ENCODE data around the gene MARK2.
"Not testable (repeated sequence)": the region's sequence is repeated elsewhere in the genome, so short reads cannot be mapped to it uniquely, and the experiment has no call there.

The MARK2 gene

DNA sequence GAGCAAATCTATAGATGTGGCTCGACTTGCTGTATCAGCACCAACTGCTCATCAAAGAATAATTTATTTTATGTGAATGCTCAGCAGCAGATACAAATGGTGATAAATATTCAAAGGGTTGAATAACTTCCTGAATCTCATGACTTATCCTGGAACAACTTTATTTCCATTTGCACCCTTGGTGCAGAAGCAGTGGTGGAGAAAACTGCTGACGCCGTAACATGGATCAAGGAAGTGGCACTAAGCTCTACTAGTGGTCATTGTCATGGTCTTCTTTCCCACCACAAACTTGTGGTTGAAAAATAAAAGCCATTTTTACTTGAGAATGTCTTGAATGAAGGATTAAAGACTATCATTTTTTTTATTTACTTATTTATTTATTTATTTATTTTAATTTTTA, 14.6 kb downstream of the MARK2 start:
- DNase-seq: no peak

DNA sequence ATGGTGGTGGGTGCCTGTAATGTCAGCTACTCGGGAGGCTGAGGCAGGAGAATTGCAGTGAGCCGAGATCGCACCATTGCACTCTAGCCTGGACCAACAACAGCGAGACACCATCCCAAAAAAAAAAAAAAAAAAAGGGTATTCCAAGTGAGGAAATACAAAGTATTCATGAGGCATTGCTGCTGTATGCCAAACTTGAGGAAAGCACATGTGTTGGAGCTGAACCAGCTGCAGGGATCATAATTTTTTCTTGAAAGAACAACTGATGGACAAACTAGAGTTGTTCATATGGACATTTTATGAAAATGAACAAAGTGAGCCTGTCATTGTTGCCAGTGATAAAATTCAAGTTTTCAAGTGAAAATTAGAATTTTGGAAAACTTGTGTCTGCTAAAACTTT, 15.8 kb downstream of the MARK2 start:
- no peak for DNase-seq

DNA sequence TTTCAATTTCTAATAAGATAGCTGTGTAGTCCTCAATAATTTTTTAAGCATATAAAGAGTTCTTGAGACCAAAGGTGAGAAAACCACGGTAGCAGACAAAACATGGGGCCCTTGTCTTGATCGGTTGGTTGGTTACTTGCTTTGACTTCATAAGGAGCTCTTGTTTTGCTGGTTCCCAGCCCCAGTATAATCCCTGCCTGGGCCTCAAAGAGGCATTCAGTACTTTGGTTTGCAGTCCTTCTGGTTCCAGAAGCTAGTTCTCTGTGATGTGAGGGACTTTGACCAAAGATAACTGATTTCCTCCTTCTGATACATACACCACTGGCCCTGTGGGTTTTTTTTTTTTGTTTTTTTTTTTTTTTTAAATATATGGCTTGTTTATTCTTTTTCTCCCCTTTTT, 17.1 kb downstream of the MARK2 start:
- DNase-seq: no peak

DNA sequence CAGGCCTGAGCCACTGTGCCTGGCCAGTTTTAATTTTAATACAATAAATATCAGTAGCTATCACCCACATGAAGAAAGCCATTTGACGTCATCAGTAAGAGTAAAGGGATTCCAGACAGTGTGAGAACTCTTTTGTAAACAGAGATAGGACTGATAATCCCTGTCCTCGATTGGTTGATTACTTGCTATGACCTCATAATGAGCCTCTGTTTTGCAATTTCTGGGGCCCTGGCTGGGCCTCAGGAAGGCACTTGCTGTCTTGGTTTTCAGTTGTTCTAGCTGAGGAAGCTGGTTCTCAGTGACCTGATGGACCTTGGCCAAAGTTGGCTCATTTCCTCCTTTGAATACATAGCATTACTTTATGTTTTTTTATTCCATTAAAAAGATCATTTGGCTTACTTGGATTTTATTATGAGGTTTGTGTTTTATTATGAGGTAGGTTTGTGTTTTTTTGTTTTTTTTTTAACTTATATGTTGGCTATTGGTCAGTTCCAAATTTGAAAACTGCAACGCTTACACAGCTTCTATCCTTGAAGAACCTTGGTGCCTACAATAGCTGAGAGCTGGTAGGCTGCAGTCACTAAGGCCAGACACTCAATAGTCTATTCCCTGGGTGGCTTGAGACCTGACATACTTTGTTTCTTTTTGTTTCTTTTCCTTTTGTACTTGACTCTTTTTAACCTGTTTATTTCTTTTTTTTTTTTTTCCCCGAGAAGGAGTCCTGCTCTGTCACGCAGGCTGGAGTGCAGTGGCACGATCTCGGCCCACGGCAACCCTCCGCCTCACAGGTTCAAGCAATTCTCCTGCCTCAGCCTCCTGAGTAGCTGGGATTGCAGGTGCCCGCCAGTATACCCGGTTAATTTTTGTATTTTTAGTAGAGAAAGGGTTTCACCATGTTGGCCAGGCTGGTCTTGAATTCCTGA, 20.0 kb downstream of the MARK2 start:
- DNase-seq: no peak

DNA sequence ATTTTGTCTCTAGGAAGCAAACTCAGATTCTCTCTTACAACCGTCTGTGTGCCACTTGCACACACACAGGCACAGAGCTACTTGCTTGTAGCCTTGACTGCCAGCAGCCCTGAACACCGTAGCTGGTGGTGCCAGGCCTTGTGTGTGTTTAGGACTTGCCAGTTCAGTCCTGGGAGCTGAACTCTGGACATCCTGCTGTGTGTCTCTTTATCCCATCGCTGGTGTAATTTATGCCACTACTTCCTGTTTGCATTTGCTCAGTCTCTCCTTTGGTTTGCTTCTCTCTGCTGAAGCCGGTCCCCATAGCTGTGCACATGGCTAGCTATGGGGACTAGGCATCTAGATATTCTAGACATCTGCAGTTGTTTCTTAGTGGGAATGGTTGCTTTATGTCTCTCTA, 24.0 kb downstream of the MARK2 start:
- DNase-seq: peak in 1 of 56 donors; percentile 18

DNA sequence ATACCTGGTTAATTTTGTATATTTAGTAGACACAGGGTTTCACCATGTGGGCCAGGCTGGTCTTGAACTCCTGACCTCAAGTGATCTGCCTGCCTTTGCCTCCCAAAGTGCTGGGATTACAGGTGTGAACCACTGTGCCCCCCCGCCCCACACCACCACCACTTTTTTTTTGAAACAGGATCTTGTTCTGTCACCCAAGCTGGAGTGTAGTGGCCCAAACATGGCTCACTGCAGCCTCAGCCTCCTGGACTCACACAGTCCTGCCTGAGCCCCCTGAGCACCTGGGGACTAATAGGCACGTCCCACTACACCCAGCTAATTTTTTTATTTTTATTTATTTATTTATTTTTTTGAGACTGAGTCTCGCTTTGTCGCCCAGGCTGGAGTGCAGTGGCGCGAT, 24.7 kb downstream of the MARK2 start:
- not testable (repeated sequence) for DNase-seq

DNA sequence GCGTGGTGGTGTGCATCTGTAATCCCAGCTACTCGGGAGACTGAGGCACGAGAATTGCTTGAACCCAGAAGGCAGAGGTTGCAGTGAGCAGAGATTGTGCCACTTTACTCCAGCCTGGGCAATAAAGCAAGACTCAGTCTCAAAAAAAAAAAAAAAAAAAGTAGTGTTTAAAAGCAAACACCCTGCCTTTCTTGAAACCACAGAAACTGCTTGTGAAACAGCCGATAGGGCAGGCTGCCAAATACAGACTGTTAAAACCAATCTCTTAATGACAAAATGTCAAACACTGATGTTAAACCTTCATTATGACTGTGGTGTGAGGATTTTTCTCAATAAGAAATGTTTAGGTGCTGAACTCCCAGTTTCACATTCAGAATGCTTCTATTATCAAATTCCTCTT, 27.3 kb downstream of the MARK2 start:
- DNase-seq: peak in 1 of 56 donors; percentile 57

DNA sequence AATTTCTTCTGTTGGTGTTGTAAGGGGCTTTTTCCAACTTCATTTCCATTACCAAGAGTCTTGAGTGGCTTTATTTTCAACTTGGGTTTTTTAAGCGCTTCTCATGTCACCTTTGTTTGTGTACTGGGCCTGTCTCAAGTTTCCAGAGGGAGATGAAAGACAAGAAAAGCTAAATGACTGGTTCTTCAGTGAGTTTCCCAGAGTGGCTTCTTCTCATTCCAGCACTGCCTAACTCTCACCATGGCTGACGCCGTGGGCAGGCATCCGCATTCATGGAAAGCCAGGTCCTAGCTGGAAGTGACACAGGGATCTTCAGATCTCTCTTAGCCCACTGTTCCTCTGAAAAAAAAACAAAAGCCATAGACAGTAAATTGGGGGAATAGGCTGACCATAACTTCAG, 28.6 kb downstream of the MARK2 start:
- DNase-seq: no peak

DNA sequence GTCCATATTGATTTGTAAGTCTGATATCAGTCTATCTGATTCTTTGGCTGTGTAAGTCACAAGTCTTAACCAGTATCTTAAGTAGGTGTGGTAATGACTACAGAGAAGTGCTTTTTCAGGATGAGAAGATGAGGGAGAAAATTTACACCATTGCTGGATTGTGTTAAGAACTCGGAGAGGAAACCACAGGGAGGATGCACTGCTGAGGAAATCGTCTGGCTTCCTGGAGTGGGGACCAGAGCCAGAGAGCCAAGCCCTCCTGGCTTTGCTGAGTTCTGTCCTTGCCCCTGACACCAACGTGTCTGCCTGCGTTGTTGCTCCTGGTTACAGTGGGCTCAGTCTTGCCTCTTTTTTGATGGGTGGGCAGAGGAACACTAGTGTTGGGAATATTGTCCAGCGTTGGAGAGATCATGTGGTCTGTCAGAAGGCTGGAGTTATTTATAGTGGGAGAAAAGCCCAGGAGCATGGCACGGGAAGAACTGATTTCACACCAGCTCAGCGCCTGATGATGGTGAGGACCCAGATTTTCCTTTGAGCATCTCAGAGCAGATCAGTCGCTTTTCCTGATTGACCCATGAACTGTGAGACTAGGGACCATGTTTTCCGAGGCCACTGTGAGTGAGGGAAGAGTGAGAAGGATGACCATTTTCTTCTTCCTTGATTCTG, 29.6 kb downstream of the MARK2 start:
- DNase-seq: no peak

DNA sequence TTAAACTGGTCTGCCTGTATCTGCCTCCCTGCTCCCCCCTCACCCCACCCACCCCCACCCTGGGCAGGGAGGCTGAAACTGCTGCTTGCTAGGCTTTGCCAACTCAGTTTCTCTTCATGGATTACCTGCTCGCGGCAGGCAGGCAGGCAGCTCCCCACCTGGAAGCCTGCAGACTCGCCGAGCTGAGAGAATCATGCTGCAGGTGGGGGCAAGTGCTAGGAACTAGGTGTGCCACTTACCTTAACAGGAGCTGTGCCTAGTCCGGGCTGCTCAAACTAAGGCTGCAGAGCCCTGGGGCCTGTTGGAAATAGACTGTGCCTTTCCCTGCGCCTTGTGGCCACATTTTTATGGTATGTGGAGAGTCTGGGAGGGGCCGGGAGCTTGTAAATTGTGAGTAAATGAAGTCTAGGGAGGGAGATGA, 30.3 kb downstream of the MARK2 start:
- DNase-seq: no peak

DNA sequence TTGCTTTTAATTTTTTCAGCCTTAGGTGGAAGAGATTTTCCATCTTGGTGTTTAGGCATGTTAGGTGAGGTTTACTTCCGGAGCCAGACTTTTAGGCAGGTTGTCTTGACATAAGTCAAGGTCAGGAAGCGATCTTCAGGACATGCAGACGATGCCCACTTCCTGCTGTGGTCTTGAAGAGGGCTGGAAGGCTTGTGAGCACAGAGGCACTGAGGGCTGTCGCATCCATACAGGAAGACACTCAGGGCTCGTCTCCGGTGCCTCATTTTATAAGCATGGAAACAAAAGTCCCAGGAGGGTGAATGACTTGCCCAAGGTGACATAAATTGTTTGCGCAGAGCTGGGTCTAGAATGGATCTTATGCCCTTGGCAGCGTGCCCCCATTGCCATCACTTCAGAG, 30.8 kb downstream of the MARK2 start:
- no peak for DNase-seq

DNA sequence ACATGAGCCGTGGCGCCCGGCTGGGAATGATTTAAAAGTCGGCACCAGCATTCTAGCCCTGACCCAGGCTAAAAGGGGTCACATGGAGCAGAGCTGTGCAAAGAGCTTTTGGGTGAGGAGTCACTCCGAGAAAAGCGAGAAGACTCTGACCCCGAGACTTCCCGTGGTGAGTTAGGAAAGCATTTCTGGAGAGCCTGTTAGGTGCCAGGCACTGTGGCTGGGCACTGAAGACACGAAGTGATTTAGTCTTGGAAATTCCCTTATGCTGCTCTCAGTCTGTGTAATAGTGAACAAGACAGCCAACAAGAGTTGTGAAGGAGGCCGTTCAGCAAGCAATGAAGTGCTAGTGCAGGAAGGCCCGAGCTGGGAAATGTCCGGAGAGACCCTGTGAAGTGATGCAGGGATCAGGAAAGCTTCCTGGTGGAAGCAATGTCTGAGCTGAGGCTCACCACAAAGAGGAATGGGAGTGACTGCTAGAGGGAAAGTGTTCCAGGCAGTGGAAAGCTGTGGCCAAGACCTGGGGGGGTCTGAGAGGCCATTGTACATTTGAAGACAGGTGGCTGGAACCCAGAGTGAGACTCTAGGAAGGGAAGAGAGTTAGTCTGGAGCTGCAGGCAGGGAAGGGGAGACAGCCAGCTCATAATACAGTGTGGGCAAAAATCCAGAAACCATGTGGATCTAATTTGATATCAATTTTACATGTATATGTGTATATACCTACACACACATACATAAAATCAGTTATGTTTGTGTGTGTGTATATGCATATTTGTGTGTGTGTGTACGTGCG, 31.6 kb downstream of the MARK2 start:
- DNase-seq: no peak

DNA sequence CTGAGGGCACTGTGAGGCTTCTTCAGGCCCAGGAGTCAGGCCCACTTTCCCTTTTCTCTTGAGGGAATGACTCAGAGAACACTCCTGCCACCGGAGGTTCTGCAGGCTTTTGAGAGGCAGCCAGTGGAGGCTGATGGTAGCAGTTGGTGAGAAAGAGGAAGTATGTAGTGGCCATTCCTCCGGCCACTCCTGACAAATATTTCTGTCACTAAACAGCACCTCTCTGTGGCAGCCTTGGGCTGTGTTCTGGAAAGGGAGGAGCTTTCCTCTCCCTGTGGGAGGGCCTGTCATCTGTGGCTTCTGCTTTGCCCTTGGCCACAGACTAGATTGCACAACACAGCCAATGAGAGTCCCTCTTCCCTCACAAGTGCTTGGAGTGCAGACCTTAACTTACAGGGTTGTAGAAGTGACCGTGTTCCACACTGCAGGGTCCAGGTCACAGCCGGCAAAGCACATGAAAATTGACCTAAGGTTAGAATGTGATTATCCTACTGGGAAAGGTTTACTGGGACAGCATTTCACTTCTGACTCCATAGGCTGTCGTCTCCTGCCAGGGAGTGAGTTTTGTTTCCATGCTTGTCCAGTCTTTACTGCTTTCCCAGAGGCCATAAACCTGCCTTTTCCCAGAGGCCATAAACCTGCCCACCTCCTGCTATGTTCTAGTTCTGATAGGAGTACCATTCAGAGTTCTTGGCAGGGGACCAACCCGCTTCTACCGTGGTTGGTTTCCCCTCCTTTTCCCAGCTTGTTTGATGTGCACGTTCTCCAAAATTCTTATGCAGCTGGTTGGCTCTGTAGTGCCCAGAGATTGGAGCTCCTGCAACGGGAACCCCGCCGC, 33.3 kb downstream of the MARK2 start:
- peak in 51 of 56 donors; percentile 23 to 89 (median 64) for DNase-seq

DNA sequence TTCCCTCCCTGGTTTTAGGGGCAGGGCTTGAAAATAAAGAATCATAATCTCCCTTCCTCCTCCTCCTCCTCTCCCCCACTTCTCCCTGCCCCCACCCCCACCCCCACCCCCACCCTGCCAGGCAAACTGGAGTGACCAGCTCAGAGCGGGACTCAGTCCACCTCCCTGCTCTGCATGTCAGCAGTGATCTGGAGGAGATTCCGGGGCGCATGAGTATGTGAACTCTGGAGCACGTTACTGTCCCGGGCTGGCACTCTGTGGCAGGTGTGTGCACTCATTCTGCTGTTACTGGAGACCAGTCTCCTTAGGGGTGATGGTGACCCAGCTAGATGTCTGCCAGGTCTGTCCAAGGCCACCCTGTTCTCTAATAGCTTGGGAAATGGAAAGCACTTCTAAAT, 33.9 kb downstream of the MARK2 start:
- no peak for DNase-seq

DNA sequence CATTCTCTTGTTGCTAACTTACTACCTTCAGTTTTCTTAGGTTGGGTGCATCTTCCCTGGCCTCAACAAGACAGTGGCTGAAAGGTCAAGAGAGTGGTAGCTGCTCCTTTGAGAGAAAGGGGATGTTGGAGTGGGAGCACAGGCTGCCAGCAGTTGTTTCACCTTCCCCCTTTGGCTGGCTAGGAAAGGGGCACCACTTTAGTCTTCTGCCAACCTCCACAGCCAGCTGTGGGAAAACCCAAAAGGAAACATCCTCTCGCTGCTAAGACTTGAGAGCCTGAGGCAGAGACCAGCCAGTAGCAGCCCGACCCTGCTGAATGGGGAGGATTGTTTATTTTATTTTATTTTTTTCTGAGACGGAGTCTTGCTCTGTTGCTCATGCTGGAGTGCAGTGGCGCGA, 34.4 kb downstream of the MARK2 start:
- no peak for DNase-seq

DNA sequence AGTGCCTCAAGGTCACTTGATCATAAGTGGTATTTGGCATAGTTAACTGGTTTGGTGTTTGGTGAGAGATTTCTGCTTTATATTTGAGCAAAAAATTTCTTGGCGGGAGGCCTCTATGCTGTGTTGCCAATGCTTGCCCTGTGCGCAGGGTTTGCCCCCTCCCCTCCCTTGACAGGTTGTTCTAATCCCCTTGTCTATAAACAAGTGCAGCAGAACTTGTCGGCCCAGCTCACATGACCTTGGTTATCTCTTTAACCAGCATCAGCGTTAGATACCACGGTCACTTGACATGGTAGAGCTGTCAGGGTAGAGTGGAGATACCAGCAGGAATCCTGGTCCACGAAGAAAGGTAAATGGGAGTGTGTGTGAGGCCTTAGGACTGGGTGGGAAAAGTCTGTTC, 35.6 kb downstream of the MARK2 start:
- no peak for DNase-seq

DNA sequence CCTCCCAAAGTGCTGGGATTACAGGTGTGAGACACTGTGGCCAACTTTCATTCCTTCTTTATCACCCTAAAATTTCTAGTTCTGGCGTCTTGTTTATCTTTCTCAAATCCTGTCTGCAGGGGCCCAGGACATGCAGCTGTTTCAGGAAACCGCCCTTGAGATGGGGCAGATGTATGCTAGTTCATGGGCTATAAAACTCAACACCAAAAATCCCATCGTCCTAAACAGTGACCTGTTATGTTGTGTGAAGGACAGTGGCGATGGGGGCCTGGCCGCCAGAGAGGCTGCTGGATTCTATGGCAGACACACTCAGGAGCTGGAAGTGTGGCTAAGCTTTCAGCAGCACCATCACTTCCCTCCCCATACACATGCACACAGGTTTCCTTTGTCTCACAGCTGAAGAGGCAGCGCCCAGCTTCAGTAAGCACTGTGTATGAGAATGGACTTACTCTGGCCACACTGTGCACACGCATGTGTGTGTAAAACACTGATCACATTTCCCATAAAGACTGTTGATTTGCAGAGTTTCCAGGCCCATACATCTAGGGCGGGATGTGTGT, 36.7 kb downstream of the MARK2 start:
- no peak for DNase-seq

DNA sequence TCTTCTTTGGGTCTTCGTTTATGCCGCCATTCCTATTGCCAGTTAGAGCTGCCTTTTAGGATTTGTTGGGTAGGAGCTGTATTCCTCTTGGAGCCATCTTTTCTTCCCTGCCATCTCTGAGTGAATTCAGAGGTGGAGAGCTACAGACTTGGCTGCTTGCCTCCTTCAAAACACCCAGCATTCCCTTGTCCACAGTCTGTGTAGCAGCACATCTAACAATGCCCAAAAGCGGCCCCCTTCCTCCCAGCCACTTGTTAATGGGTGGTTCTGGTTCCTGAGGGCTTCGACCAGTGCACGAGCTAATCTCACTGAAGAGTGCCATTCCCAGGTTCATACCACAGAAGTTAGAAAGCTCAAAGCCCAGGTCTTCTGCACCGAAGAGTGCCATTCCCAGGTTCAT, 37.7 kb downstream of the MARK2 start:
- peak in 2 of 56 donors; percentile 10 to 23 for DNase-seq

DNA sequence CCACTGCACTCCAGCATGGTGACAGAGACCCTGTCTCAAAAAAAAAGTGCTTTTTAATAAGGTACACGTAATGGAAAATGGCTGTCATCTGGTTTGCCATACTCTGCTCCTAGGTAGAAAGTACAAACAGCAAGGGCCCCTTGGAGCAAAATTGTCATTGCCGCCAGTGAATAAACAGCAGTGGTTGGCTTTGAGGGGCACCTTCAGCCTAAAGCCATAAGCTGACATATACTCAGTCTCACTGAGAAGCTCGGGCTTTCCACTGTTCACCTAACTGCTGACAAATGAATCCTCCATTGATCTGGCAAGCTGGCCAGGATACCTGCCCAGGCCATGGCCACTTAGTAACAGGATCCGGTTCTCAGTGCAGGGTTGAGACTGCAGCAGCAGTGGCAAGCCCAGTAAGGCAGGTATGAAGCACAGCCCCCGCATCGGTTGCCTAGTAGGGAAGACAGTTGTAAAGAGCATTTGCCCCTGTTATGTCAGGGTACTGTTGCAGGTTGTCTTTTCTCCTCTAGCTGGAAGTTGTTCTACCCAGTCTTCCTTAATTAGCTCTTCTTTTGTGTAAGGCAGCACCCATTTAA, 38.8 kb downstream of the MARK2 start:
- DNase-seq: no peak

Measured in amygdala (tissue), 56 donors.